Epidermal melanocyte (primary cell): ENCODE results near the gene PRSS21.

ENCODE experiments used
- DNase-seq: peaks from one replicate; pipeline ENCODE4 v3.0.0; 2011; ENCODE audit warnings: low spot score; ENCODE audit not compliant: insufficient read length

PRSS21 gene

GRCh38 chr16:2806286-2806685 is 10.8 kb upstream of the PRSS21 start:
- DNase-seq = no peak

GRCh38 chr16:2808181-2808580 is 8.9 kb upstream of the PRSS21 start:
- DNase-seq = no peak

- DNase-seq = no peak
Observed at GRCh38 chr16:2809149-2809760, 7.8 kb upstream of the PRSS21 start.

- no peak for DNase-seq
Observed at GRCh38 chr16:2810651-2811050, 6.4 kb upstream of the PRSS21 start.

- no peak for DNase-seq
Observed at GRCh38 chr16:2811703-2812471, 5.2 kb upstream of the PRSS21 start.

- no peak for DNase-seq
Observed at GRCh38 chr16:2813771-2814221, 3.2 kb upstream of the PRSS21 start.

GRCh38 chr16:2814551-2815298 is 2.3 kb upstream of the PRSS21 start:
- DNase-seq = no peak

GRCh38 chr16:2815299-2815771 is 1.7 kb upstream of the PRSS21 start:
- no peak for DNase-seq

- DNase-seq = no peak
Observed at GRCh38 chr16:2817340-2818271, 569 bp downstream of the PRSS21 start.

GRCh38 chr16:2818272-2818876 is 1.3 kb downstream of the PRSS21 start:
- DNase-seq = no peak

- no peak for DNase-seq
Observed at GRCh38 chr16:2819179-2819938, 2.3 kb downstream of the PRSS21 start.

- DNase-seq = no peak
Observed at GRCh38 chr16:2819939-2820835, 3.1 kb downstream of the PRSS21 start.

GRCh38 chr16:2820836-2821486 is 3.9 kb downstream of the PRSS21 start:
- DNase-seq = no peak

- DNase-seq = peak; percentile 37
Observed at GRCh38 chr16:2821487-2822157, 4.6 kb downstream of the PRSS21 start.

- no peak for DNase-seq
Observed at GRCh38 chr16:2822158-2822495, 5.1 kb downstream of the PRSS21 start.

- no peak for DNase-seq
Observed at GRCh38 chr16:2822496-2822895, 5.5 kb downstream of the PRSS21 start.

- no peak for DNase-seq
Observed at GRCh38 chr16:2824626-2825025, 7.6 kb downstream of the PRSS21 start.
